ENCODE data around the gene SPZ1. TPM values are rescaled to one million over a fixed set of nuclear protein-coding genes. Genes with fewer than 3 reads are reported as not detected.
"Not testable (repeated sequence)": the region's sequence is repeated elsewhere in the genome, so short reads cannot be mapped to it uniquely, and the experiment has no call there.

The SPZ1 gene, protein sequence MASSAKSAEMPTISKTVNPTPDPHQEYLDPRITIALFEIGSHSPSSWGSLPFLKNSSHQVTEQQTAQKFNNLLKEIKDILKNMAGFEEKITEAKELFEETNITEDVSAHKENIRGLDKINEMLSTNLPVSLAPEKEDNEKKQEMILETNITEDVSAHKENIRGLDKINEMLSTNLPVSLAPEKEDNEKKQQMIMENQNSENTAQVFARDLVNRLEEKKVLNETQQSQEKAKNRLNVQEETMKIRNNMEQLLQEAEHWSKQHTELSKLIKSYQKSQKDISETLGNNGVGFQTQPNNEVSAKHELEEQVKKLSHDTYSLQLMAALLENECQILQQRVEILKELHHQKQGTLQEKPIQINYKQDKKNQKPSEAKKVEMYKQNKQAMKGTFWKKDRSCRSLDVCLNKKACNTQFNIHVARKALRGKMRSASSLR
- total RNA-seq (2022) (not detected in 2 replicates), Bru-seq, nascent RNA (not detected), BruChase-seq, experiment 1, labeled RNA remaining after a 2-hour chase (not detected), BruChase-seq, experiment 2, labeled RNA remaining after a 6-hour chase (not detected)
- long read RNA-seq = 0 reads

DNA sequence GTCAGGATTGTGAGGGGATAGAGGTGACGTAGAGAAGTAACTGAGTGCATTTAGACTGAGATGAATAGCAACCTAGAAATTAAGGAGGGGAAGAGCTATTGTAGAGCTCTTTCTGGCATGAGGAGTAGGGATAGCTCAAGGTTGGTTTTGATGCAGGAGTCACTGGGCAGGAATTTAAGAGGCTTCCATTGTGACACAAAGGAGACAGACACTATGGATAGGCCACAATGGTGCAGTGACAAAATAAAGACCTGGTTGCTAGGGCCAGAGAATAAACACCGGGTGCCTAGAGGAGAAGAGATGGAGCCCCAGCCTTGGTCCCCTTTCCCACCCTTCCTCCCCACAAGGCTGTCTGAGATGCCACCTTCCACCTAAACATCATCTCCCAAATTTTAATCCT, at the start of gene SPZ1:
TSS of gene SPZ1 (plus strand) at position 301 of the 400 bp plus-strand sequence. CDS start 214 bp downstream, outside the sequence.
- no TSS peak for BruUV-seq (replicated peaks)
- CTCF ChIA-PET = no interaction called here
- Mint-ChIP-seq H3K36me3 (ENCODE audit: insufficient read depth, unreplicated experiment) (no peaks in the 10 kb centered on the region), H3K4me3 (ENCODE audit: unreplicated experiment) (no peak within 1 kb of the TSS), H3K27ac (ENCODE audit: unreplicated experiment) (no peak within 1 kb of the TSS), H3K4me1 (ENCODE audit: low read depth, unreplicated experiment) (no peaks in the 10 kb centered on the region), H3K27me3 (ENCODE audit: insufficient read depth, unreplicated experiment) (peaks cover 6% of the 10 kb centered on the region), H3K9me3 (ENCODE audit: unreplicated experiment) (no peaks in the 10 kb centered on the region)
- intact Hi-C loops (cut with micrococcal nuclease; ENCODE audit: unreplicated experiment) = no loop called here
- Histone ChIP-seq H3K27me3 (replicated peaks; ENCODE audit: control insufficient read depth, insufficient read depth, low read length) (no peaks in the 10 kb centered on the region), H3K4me1 (no peaks in the 10 kb centered on the region), H3K4me3 (ENCODE audit: low read depth, low read length) (no peak within 1 kb of the TSS), H3K36me3 (ENCODE audit: control insufficient read depth, insufficient read depth, low read length) (no peaks in the 10 kb centered on the region), H3K9me3 (no peaks in the 10 kb centered on the region)
- TF ChIP-seq, protein P1, sequence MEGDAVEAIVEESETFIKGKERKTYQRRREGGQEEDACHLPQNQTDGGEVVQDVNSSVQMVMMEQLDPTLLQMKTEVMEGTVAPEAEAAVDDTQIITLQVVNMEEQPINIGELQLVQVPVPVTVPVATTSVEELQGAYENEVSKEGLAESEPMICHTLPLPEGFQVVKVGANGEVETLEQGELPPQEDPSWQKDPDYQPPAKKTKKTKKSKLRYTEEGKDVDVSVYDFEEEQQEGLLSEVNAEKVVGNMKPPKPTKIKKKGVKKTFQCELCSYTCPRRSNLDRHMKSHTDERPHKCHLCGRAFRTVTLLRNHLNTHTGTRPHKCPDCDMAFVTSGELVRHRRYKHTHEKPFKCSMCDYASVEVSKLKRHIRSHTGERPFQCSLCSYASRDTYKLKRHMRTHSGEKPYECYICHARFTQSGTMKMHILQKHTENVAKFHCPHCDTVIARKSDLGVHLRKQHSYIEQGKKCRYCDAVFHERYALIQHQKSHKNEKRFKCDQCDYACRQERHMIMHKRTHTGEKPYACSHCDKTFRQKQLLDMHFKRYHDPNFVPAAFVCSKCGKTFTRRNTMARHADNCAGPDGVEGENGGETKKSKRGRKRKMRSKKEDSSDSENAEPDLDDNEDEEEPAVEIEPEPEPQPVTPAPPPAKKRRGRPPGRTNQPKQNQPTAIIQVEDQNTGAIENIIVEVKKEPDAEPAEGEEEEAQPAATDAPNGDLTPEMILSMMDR (IDR thresholded peaks at IDR 0.05; ENCODE audit: insufficient read depth in 1 of 2, low read depth in 1 of 2, low read length in 1 of 2, severe bottlenecking in 1 of 2, unreplicated experiment in 1 of 2) = no peak
- DNase-seq = no peak
- POLR2A ChIA-PET = no interaction called here

DNA sequence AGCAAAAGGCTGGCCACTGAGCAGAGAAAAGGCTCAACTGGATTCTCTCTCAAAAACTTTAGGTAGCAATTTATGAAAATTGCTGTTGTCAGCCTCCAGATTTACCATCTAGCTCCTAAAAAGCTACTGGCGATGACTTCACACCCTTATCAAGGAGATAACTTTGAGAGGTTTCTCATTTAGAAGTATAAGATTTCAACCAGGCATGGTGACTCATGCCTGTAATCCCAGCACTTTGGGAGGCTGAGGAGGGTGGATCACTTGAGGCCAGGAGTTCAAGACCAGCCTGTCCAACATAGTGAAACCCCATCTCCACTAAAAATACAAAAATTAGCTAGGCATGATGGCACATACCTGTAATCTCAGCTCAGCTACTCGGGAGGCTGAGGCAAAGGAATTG, 49.3 kb upstream of the SPZ1 start:
- CTCF ChIA-PET; intact Hi-C loops (cut with micrococcal nuclease; ENCODE audit: unreplicated experiment); H3K9me3 Mint-ChIP-seq (ENCODE audit: unreplicated experiment); H3K4me3 ChIP-seq (ENCODE audit: low read depth, low read length); H3K4me3 Mint-ChIP-seq (ENCODE audit: unreplicated experiment); H3K27ac Mint-ChIP-seq (ENCODE audit: unreplicated experiment); H3K27me3 Mint-ChIP-seq (ENCODE audit: insufficient read depth, unreplicated experiment); POLR2A ChIA-PET; H3K9me3 ChIP-seq; H3K27me3 ChIP-seq (replicated peaks; ENCODE audit: control insufficient read depth, insufficient read depth, low read length); BruUV-seq (replicated peaks); H3K36me3 Mint-ChIP-seq (ENCODE audit: insufficient read depth, unreplicated experiment); H3K36me3 ChIP-seq (ENCODE audit: control insufficient read depth, insufficient read depth, low read length); DNase-seq: not testable (repeated sequence)
- H3K4me1 ChIP-seq = peaks cover 13% of the 10 kb centered on the region
- peaks cover 19% of the 10 kb centered on the region for H3K4me1 Mint-ChIP-seq (ENCODE audit: low read depth, unreplicated experiment)

DNA sequence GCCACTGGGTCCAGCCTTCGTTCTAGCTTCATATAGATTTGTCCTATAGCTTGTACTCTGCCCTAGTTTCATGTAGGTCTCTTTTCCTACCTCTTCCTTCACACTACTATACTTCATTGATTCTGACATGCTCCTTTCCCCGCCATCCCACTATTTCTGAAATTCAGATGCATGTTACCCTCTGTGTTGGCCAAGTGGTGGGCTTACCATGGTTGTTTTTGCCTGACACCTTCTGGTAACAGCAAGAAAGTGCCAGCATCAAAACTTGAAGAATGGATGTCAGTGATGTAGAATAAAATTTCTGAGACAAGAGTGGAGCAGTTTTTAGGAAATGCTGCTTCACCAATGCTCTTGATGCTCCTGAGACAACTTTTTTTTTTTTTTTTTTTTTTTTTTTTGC, 44.5 kb upstream of the SPZ1 start:
- TF ChIP-seq, protein P1 (IDR thresholded peaks at IDR 0.05; ENCODE audit: insufficient read depth in 1 of 2, low read depth in 1 of 2, low read length in 1 of 2, severe bottlenecking in 1 of 2, unreplicated experiment in 1 of 2) = peak; percentile 53 to 62
- H3K36me3 Mint-ChIP-seq (ENCODE audit: insufficient read depth, unreplicated experiment) = no peaks in the 10 kb centered on the region
- BruUV-seq (replicated peaks) = no TSS peak
- H3K36me3 ChIP-seq (ENCODE audit: control insufficient read depth, insufficient read depth, low read length) = no peaks in the 10 kb centered on the region
- CTCF ChIA-PET = interaction anchor here (1.4 kb wide), 1 partner anchor 183 kb away, joined by 11 read pairs; no protein-coding TSS in a partner anchor
- H3K4me1 Mint-ChIP-seq (ENCODE audit: low read depth, unreplicated experiment) = peaks cover 7% of the 10 kb centered on the region
- H3K4me3 Mint-ChIP-seq (ENCODE audit: unreplicated experiment) = no peak overlapping the region
- H3K9me3 Mint-ChIP-seq (ENCODE audit: unreplicated experiment) = no peaks in the 10 kb centered on the region
- no peaks in the 10 kb centered on the region for H3K27me3 ChIP-seq (replicated peaks; ENCODE audit: control insufficient read depth, insufficient read depth, low read length)
- no peak overlapping the region for H3K27ac Mint-ChIP-seq (ENCODE audit: unreplicated experiment)
- intact Hi-C loops (cut with micrococcal nuclease; ENCODE audit: unreplicated experiment) = loop anchor here (1.0 to 2.0 kb wide), 3 partner anchors 71 to 184 kb away; no protein-coding TSS in a partner anchor
- H3K4me3 ChIP-seq (ENCODE audit: low read depth, low read length) = no peak overlapping the region
- DNase-seq = peak in 1 of 2 experiments; percentile 43
- H3K27me3 Mint-ChIP-seq (ENCODE audit: insufficient read depth, unreplicated experiment) = no peaks in the 10 kb centered on the region
- H3K4me1 ChIP-seq = no peaks in the 10 kb centered on the region
- no peaks in the 10 kb centered on the region for H3K9me3 ChIP-seq
- POLR2A ChIA-PET = no interaction called here

Measured in Caco-2 (cell line).